Measurements from ENCODE around the gene OR2F1.
A peak's percentile ranks its signal among the peaks of the same experiment; 100 is the strongest.

Gene OR2F1

DNA sequence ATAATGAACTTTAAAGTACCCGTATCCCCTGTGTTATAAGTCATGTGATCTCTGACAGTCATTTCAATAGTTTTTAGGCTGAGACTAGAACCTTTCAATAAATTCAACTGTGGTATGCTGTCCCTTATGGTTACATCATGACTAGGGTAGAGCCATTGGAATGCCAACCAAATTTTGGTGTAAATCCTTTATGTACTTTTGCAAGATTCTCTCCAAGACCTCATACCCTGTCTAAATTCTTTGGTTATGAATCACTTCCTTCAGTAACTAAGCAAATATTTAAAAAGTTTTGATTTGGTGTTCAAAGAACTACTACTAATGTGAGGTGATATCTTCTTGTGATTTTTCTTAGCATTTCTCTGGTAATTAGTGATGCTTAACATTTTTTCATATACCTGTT lies 24.7 kb downstream of the OR2F1 start:
- no peak for TF ChIP-seq CTCF (IDR thresholded peaks at IDR 0.05; ENCODE audit: insufficient read depth, low read length, missing control alignments)
- peak; percentile 33 for DNase-seq (ENCODE audit: low read depth, low spot score)
- CTCF ChIA-PET: no interaction called here
- POLR2A ChIA-PET: no interaction called here
- no peak overlapping the region for H3K4me3 ChIP-seq (ENCODE audit: low read depth, low read length)

DNA sequence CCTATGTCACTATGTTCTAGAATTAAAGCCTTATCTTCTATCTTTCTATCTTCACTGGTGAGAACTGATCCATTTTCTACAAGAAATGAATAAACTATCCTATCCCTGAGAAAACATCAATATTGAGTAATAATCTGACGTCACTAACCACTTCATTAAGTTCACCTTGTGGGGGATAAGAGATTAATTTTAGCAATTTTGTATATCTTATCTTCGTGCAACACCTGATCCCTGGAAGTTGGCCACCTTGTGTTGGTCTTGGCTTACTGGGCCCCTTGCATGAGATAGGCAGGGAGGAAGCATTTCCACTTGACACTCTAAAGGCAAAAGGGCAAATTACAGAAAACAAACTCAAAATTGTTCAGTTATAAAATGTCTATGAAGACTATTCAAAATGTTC lies 25.4 kb downstream of the OR2F1 start:
- H3K4me3 ChIP-seq (ENCODE audit: low read depth, low read length): no peak overlapping the region
- POLR2A ChIA-PET: no interaction called here
- no peak for DNase-seq (ENCODE audit: low read depth, low spot score)
- no peak for TF ChIP-seq CTCF (IDR thresholded peaks at IDR 0.05; ENCODE audit: insufficient read depth, low read length, missing control alignments)
- CTCF ChIA-PET: no interaction called here

DNA sequence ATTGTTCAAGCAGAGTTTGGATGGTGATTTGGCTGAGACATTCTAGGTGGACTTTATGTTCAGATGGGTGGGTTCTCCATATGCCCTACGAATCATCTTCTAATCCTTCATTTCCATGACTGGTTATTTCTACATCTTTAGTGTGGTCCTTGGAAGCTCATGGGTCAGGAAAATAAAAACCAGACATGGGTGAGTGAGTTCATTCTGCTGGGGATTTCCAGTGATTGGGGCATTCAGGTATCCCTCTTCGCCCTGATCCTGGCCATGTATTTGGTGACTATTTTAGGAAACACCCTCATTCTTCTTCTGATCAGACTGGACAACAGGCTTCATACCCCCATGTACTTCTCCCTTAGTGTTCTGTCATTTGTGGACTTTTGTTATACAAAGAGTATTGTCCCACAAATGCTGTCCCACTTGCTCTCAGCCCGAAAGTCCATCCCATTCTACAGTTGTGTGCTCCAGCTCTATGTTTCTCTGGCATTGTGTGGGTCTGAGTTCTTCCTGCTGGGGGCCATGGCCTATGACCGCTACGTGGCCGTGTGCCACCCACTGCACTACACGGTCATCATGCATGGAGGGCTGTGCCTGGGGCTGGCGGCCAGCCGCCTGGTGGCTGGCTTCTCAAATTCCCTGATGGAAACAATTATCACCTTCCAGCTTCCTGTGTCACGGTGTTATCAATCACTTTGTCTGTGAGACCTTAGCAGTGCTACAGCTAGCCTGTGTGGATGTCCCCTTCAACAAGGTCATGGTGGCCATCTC lies 26.3 kb downstream of the OR2F1 start:
- ChIA-PET POLR2A (interaction anchor here (0.7 kb wide), 1 partner anchor 96 kb away, joined by 3 read pairs; no protein-coding TSS in a partner anchor), CTCF (no interaction called here)
- no peak for DNase-seq (ENCODE audit: low read depth, low spot score)
- H3K4me3 ChIP-seq (ENCODE audit: low read depth, low read length): no peak overlapping the region
- no peak for TF ChIP-seq CTCF (IDR thresholded peaks at IDR 0.05; ENCODE audit: insufficient read depth, low read length, missing control alignments)

- POLR2A ChIA-PET: no interaction called here
- TF ChIP-seq CTCF (IDR thresholded peaks at IDR 0.05; ENCODE audit: insufficient read depth, low read length, missing control alignments): no peak
- no peak for DNase-seq (ENCODE audit: low read depth, low spot score)
- CTCF ChIA-PET: no interaction called here
- H3K4me3 ChIP-seq (ENCODE audit: low read depth, low read length): no peak overlapping the region
Observed at GRCh38 chr7:143983960-143984359, 29.3 kb downstream of the OR2F1 start.

DNA sequence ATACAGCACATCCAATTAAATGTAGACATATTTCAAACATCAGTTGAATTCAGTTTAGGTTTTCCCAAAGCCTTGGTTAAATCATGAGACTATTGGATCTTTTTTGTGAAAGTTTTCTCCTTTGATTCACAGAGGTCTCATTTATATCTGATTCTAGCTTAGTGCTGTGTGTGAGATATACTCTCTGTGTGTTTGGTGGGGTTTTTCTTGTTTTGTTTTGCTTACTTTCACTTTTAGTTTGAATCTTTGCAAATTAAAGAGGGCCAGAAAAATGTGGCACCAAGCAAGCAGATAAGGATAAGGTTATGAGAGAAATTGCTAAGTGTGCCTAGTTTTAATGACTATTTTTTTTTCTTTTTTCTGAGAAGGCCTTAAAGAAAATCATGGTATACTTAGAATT lies 32.9 kb downstream of the OR2F1 start:
- ChIA-PET CTCF (no interaction called here), POLR2A (no interaction called here)
- DNase-seq (ENCODE audit: low read depth, low spot score): no peak
- no peak for TF ChIP-seq CTCF (IDR thresholded peaks at IDR 0.05; ENCODE audit: insufficient read depth, low read length, missing control alignments)
- no peak overlapping the region for H3K4me3 ChIP-seq (ENCODE audit: low read depth, low read length)

GRCh38 chr7:143988976-143989745 lies 34.5 kb downstream of the OR2F1 start:
- TF ChIP-seq CTCF (IDR thresholded peaks at IDR 0.05; ENCODE audit: insufficient read depth, low read length, missing control alignments): no peak
- POLR2A ChIA-PET: no interaction called here
- no peak for DNase-seq (ENCODE audit: low read depth, low spot score)
- CTCF ChIA-PET: no interaction called here
- no peak overlapping the region for H3K4me3 ChIP-seq (ENCODE audit: low read depth, low read length)

Data from AG04449 (cell line).